HG02885 (cell line): ENCODE data around the gene CMTM6.
"Not testable (repeated sequence)": the region's sequence is repeated elsewhere in the genome, so short reads cannot be mapped to it uniquely, and the experiment has no call there.

ENCODE experiments used
- ATAC-seq: cut with Tn5 transposase; IDR thresholded peaks from one replicate; pipeline ENCODE4 v1.9.1; 2021; ENCODE audit warnings: mild to moderate bottlenecking; ENCODE audit not compliant: unreplicated experiment, poor library complexity

Gene CMTM6

GRCh38 chr3:32470362-32470761 lies 32.3 kb downstream of the CMTM6 start:
- ATAC-seq: no peak

- ATAC-seq: peak; percentile 21
Observed at GRCh38 chr3:32469151-32469874, 33.3 kb downstream of the CMTM6 start.

GRCh38 chr3:32467333-32468070 lies 35.1 kb downstream of the CMTM6 start:
- ATAC-seq: peak; percentile 64

- not testable (repeated sequence) for ATAC-seq
Observed at GRCh38 chr3:32466808-32467207, 35.8 kb downstream of the CMTM6 start.

- ATAC-seq: not testable (repeated sequence)
Observed at GRCh38 chr3:32464726-32465125, 37.9 kb downstream of the CMTM6 start.

GRCh38 chr3:32463415-32463814 lies 39.2 kb downstream of the CMTM6 start:
- ATAC-seq: not testable (repeated sequence)

- not testable (repeated sequence) for ATAC-seq
Observed at GRCh38 chr3:32462191-32462986, 40.3 kb downstream of the CMTM6 start.

- ATAC-seq: not testable (repeated sequence)
Observed at GRCh38 chr3:32460817-32461496, 41.7 kb downstream of the CMTM6 start.

- ATAC-seq: peak; percentile 83
Observed at GRCh38 chr3:32460031-32460749, 42.5 kb downstream of the CMTM6 start.

GRCh38 chr3:32459450-32459849 lies 43.2 kb downstream of the CMTM6 start:
- no peak for ATAC-seq

GRCh38 chr3:32457971-32458471 lies 44.6 kb downstream of the CMTM6 start:
- peak; percentile 29 for ATAC-seq

GRCh38 chr3:32456429-32457130 lies 46.1 kb downstream of the CMTM6 start:
- ATAC-seq: no peak

- peak; percentile 56 for ATAC-seq
Observed at GRCh38 chr3:32455609-32456428, 46.8 kb downstream of the CMTM6 start.

GRCh38 chr3:32454731-32455608 lies 47.7 kb downstream of the CMTM6 start:
- ATAC-seq: no peak

- no peak for ATAC-seq
Observed at GRCh38 chr3:32454111-32454510, 48.5 kb downstream of the CMTM6 start.

GRCh38 chr3:32453346-32453745 lies 49.3 kb downstream of the CMTM6 start:
- ATAC-seq: no peak

- no peak for ATAC-seq
Observed at GRCh38 chr3:32452009-32452408, 50.6 kb downstream of the CMTM6 start.
